DMS79 treated with DMSO at 0.1 percent for 48 hours (cell line): ENCODE measurements around the gene LTB4R.

ENCODE experiments used
- DNase-seq: peaks from one replicate; lab custom pipeline; 2025; lab: John Stamatoyannopoulos, UW

LTB4R gene

GRCh38 chr14:24300326-24300980, 10.8 kb upstream of the LTB4R start:
- DNase-seq, result no peak

- no peak for DNase-seq
These were observed 7.3 kb upstream of the LTB4R start for GRCh38 chr14:24304019-24304387.

- DNase-seq, result no peak
These were observed 4.1 kb upstream of the LTB4R start for GRCh38 chr14:24307156-24307574.

GRCh38 chr14:24307575-24308341, 3.5 kb upstream of the LTB4R start, which contains the start of gene CIDEB:
Gene CIDEB (minus strand): TSS chr14:24307977. CDS start chr14:24307858, 119 bp downstream.
- peak; percentile 37 for DNase-seq

GRCh38 chr14:24308342-24309124, 2.8 kb upstream of the LTB4R start:
- DNase-seq, result no peak

- DNase-seq, result peak; percentile 25
These were observed 1.6 kb upstream of the LTB4R start, which contains the start of gene LTB4R2 for GRCh38 chr14:24309538-24310264. Gene LTB4R2 (plus strand): TSS chr14:24310140. CDS start chr14:24310665, 525 bp downstream.

GRCh38 chr14:24310265-24310645, 1.0 kb upstream of the LTB4R start:
- peak; percentile 41 for DNase-seq

GRCh38 chr14:24311837-24312615, 724 bp downstream of the LTB4R start:
- peak; percentile 40 for DNase-seq

- no peak for DNase-seq
These were observed 1.6 kb downstream of the LTB4R start for GRCh38 chr14:24312736-24313507.

- DNase-seq, result no peak
These were observed 2.6 kb downstream of the LTB4R start for GRCh38 chr14:24313913-24314312.

GRCh38 chr14:24314377-24315193, 3.3 kb downstream of the LTB4R start:
- DNase-seq, result no peak

GRCh38 chr14:24315243-24315806, 4.0 kb downstream of the LTB4R start:
- DNase-seq, result no peak

GRCh38 chr14:24315807-24316596, 4.7 kb downstream of the LTB4R start:
- DNase-seq, result no peak

- DNase-seq, result no peak
These were observed 5.3 kb downstream of the LTB4R start for GRCh38 chr14:24316597-24316950.

- DNase-seq, result no peak
These were observed 6.0 kb downstream of the LTB4R start for GRCh38 chr14:24317141-24317928.

- DNase-seq, result no peak
These were observed 10.1 kb downstream of the LTB4R start for GRCh38 chr14:24321212-24321975.

- no peak for DNase-seq
These were observed 11.4 kb downstream of the LTB4R start for GRCh38 chr14:24322672-24323071.
